Effector CD4-positive, alpha-beta T cell (primary cell): ENCODE data around the gene EIF4EBP3.
"Not testable (repeated sequence)": the region's sequence is repeated elsewhere in the genome, so short reads cannot be mapped to it uniquely, and the experiment has no call there.

Experiments used
- DNase-seq: peaks from one replicate; pipeline ENCODE4 v3.0.0-alpha.2; 2020

The EIF4EBP3 gene

DNA sequence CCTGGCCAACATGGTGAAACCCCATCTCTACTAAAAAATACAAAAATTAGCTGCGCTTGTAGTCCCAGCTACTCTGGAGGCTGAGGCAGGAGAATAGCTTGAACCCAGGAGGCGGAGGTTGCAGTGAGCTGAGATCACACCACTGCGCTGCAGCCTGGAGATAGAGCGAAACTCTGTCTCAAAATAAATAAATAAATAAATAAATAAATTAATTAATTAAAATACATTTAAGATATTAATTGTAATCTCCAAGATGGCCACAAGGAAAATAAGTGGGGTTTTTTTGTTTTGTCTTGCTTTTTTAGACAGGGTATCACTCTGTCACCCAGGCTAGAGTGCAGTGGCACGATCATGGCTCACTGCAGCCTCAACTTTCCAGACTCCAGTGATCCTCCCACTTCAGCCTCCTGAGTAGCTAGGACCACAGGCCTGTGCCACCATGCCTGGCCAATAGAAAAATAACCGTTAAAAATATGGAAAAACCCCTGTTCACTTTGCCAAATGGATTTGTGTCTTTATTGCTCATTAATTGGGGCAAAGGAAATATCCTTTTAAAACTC is 31.8 kb downstream of the EIF4EBP3 start:
- DNase-seq: not testable (repeated sequence)

- DNase-seq: no peak
Observed at GRCh38 chr5:140587495-140587894, 40.0 kb downstream of the EIF4EBP3 start.

DNA sequence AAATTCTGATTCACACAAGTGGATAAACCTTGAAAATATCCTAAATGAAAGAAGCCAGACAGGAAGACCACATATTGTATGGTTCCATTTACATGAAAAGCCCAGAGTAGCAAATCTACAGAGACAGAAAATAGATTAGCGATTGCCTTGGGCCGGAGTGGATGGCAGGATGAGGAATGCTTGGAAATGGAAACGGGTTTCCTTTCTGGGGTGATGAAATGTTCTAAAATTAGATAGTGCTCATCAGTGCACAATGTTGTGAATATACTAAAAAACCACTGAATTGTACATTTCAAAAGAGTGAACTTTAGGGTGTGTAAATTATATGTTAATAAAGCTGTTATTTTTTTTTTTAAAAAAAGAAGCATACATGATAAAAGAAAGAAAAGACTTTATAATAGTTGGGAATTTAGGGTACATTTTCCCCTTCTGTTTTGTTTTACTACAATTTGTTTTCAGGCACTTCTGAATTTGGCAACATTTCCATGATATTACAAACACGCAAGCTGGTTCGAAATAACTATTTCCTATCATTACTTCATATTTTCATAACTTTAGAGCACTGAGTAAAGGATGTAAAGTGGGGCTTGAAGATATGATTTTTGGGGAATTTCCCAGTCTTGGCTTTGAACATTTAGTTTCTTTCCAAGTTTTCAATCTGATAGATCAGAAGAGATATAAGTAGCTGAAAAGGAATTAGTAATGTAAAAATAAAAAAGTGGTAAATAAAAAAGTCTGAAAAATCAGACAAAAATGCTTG is 41.0 kb downstream of the EIF4EBP3 start:
- no peak for DNase-seq

- DNase-seq: no peak
Observed at GRCh38 chr5:140590861-140591260, 43.4 kb downstream of the EIF4EBP3 start.

DNA sequence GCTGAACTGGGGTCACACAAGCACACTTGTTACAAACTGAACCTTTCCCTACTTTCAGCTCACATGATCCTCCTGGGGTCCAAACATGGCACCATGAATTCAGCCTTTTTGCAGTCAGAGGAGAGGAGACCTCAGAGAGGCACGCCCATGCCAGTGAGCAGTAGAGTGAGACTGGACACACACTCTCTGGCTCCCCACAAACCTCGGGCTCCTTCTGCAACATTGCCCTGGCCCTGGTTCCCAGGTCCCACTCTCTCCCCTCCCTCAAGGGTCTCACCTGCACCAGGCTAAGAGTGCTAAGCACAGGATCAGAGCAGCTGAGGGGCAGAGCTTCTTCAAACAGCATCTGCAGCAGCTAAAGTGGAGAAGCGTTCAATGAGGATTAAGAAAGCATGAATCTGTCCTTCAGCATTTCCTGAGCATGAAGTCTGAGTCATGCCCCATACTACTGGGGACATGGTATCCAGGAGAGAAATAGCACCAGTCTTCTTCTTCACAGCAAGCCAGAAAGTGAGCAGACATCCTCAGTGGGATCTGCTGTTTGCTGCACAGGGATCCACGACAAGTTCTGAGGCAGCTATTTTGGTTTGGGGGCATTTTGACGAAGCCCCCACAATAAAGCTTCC is 44.4 kb downstream of the EIF4EBP3 start:
- DNase-seq: no peak

GRCh38 chr5:140593070-140593469 is 45.6 kb downstream of the EIF4EBP3 start:
- not testable (repeated sequence) for DNase-seq

- DNase-seq: no peak
Observed at GRCh38 chr5:140594169-140594568, 46.7 kb downstream of the EIF4EBP3 start.

DNA sequence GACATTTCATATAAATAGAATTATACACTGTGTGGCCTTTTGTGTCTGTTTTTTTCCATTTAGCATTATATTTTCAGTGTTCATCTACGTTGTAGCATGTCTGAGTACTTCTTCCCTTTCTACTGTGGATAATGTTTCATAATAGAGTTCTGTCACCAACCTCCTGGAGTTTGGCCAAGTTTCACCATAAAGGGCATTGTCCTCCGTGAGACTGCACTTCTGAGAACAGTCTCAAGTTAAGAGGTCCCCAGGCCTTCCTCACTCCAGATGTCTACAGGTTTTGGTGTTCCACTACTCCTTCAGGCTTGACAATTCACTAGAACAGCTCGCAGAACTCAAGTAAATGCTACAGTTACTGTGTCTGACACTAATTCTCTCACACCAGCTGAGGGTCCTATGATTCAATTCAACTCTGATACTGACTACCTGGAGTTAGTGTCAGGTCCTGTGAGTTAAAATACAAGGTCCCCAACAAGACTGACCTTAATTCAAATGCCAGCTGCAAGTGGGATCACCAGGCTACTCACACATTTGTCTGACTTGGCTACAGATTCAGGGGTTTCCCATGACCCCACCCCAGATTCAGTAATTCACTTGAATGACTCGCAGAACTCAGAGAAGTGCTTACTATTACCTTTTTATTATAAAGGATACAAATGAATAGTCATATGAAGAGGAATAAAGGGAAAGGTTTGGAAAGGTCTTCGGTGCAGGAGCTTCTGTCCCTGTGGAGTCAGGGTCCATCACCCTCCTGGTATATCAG is 48.3 kb downstream of the EIF4EBP3 start:
- DNase-seq: no peak

DNA sequence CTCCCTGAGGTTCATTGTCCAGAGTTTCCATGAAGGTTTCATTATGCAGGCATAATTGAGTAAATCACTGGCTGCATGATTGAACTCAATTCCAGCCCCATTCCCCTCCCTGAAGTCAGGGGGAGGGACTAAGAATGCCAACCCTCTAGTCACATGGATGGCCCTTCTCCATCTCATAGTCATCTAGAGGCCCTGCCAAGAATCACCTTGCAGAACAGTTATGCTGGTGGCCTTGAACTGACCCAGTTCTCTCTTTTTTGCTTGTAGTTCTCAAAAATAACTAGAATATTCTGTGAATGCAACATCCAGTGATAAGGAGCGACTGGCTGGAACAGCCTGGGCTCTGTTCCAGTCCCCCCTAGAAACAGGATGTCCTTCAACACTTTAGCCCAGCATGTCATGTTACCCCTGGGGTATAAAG is 48.9 kb downstream of the EIF4EBP3 start:
- no peak for DNase-seq

DNA sequence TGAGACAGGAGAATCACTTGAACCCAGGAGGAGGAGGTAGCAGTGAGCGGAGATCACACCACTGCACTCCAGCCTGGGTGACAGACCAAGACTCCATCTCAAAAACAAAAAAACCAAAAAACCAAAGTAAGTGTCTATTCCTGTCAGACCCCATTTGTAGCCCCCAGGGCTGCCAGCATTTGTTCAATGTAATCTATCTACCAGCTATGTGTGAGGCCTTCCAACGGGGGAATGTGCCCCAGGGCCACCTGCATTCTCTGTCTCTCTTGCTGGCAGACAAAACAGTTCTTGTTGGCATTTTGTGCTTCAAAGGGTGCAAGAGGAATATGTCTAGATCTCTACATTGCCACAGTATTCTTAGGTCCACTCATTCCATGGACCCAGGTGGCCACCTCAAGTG is 51.4 kb downstream of the EIF4EBP3 start:
- DNase-seq: no peak
